ENCODE measurements around the gene MLYCD. TPM values are rescaled to one million over a fixed set of nuclear protein-coding genes. Genes with fewer than 3 reads are reported as not detected.

MLYCD gene
- total and polyA plus RNA-seq, 2 donors from 2014 or later, result 8.8 to 9.1 TPM

DNA sequence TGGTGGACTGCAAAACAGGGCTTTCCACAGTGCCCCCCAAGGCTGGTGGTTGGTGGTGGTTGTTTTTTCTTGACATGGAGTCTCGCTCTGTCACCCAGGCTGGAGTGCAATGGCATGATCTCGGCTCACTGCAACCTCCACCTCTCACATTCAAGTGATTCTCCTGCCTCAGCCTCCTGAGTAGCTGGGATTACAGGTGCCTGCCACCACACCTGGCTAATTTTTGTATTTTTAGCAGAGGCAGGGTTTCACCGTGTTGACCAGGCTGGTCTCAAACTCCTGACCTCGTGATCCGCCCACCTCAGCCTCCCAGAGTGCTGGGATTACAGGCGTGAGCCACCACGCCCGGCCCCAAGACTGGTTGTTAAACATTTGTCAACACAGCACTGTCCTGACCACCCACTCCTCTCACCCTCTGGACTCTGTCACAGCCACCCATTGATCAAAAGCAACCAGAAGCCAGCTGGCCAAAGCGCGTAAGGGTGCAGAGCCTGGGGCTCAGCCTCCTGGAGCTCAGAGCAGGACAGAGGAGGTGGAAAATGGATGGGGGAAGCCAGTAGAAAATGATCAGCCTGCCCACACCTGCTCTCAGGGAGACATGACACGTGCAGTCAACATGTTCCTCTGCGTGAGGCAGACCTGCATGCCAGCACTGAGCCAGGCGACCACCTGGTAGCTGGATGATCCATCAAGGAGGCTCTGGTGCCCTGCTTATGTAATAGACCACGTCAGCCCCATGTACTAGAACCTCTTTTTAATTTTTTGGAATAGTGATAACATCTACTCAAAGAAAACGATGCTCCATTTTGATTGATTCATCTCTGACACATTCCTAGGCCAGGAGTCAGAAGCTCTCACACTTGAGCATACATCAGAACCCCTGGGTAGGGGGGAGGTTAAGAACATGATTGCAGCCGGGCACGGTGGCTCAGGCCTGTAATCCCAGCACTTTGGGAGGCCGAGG, 39.3 kb downstream of the MLYCD start:
- intact Hi-C loops (cut with DNase I), result no loop called here
- Histone ChIP-seq H3K4me1 (ENCODE audit: control insufficient read depth in 2 of 3, insufficient read depth in 2 of 3, low read depth in 1 of 3, low read length in 3 of 3) (no peaks in the 10 kb centered on the region), H3K27me3 (ENCODE audit: control insufficient read depth, insufficient read depth, low read length) (no peaks in the 10 kb centered on the region), H3K9ac (ENCODE audit: low read length in 3 of 3) (no peak overlapping the region), H3K27ac (ENCODE audit: low read depth in 2 of 2, low read length in 2 of 2) (no peak overlapping the region), H3K36me3 (ENCODE audit: control insufficient read depth in 2 of 3, insufficient read depth in 3 of 3, low read length in 3 of 3) (no peaks in the 10 kb centered on the region), H3K4me3 (ENCODE audit: low read length in 3 of 3) (no peak overlapping the region), H3K9me3 (ENCODE audit: control insufficient read depth in 2 of 3, insufficient read depth in 1 of 3, low read length in 3 of 3) (no peaks in the 10 kb centered on the region)
- FAIRE-seq, result no peak
- DNase-seq, result no peak
- TF ChIP-seq CTCF (IDR thresholded peaks at IDR 0.05; ENCODE audit: borderline replicate concordance, extremely low read depth, insufficient read depth), result no peak

DNA sequence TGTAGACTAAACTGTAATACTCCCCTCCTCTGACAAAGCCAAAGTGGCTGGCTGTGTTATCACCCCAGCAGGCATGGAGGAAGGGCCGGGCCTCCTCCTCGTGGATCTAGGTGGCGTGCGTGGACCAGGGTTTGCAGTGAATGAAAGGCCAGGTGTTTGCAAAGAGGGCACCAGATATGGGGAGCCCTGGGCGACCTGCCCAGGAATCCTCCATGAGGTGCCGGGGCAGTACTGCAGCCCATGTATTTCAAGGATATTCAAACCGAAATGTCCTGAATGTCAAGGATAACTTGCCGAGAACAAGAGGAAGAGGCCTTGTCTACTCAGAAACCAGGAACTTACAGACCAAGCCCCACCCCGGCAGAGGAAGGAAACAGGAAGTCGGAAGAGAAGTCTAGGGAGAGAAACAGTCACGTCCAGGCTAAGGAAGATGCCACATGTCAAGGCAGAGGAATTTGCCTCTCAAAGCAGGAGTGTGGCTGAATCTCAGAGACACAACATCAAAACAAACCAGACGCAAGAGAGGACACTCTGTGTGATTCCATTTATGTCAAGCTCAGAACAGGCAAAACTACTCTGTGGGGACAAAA, 40.4 kb downstream of the MLYCD start:
- FAIRE-seq, result no peak
- no peaks in the 10 kb centered on the region for H3K27me3 ChIP-seq (ENCODE audit: control insufficient read depth, insufficient read depth, low read length)
- no peak overlapping the region for H3K9ac ChIP-seq (ENCODE audit: low read length in 3 of 3)

GRCh38 chr16:83940119-83940518, 41.2 kb downstream of the MLYCD start:
- FAIRE-seq (no peak), DNase-seq (no peak)
- intact Hi-C loops (cut with DNase I), result no loop called here
- no peaks in the 10 kb centered on the region for H3K9me3 ChIP-seq (ENCODE audit: control insufficient read depth in 2 of 3, insufficient read depth in 1 of 3, low read length in 3 of 3)
- no peaks in the 10 kb centered on the region for H3K27me3 ChIP-seq (ENCODE audit: control insufficient read depth, insufficient read depth, low read length)
- H3K4me3 ChIP-seq (ENCODE audit: low read length in 3 of 3), result no peak overlapping the region
- no peaks in the 10 kb centered on the region for H3K36me3 ChIP-seq (ENCODE audit: control insufficient read depth in 2 of 3, insufficient read depth in 3 of 3, low read length in 3 of 3)
- no peak overlapping the region for H3K9ac ChIP-seq (ENCODE audit: low read length in 3 of 3)
- H3K27ac ChIP-seq (ENCODE audit: low read depth in 2 of 2, low read length in 2 of 2), result no peak overlapping the region
- TF ChIP-seq CTCF (IDR thresholded peaks at IDR 0.05; ENCODE audit: borderline replicate concordance, extremely low read depth, insufficient read depth), result no peak
- H3K4me1 ChIP-seq (ENCODE audit: control insufficient read depth in 2 of 3, insufficient read depth in 2 of 3, low read depth in 1 of 3, low read length in 3 of 3), result no peaks in the 10 kb centered on the region

More for the DNA sequence above, 40.4 kb downstream of the MLYCD start:
- DNase-seq, result no peak
- Histone ChIP-seq H3K36me3 (ENCODE audit: control insufficient read depth in 2 of 3, insufficient read depth in 3 of 3, low read length in 3 of 3) (no peaks in the 10 kb centered on the region), H3K4me3 (ENCODE audit: low read length in 3 of 3) (no peak overlapping the region), H3K4me1 (ENCODE audit: control insufficient read depth in 2 of 3, insufficient read depth in 2 of 3, low read depth in 1 of 3, low read length in 3 of 3) (no peaks in the 10 kb centered on the region), H3K9me3 (ENCODE audit: control insufficient read depth in 2 of 3, insufficient read depth in 1 of 3, low read length in 3 of 3) (no peaks in the 10 kb centered on the region), H3K27ac (ENCODE audit: low read depth in 2 of 2, low read length in 2 of 2) (no peak overlapping the region)
- intact Hi-C loops (cut with DNase I), result no loop called here
- no peak for TF ChIP-seq CTCF (IDR thresholded peaks at IDR 0.05; ENCODE audit: borderline replicate concordance, extremely low read depth, insufficient read depth)

Measured in kidney (tissue), 14 donors.